Cardiac fibroblast (primary cell): Measurements from ENCODE around the gene DGLUCY.
A peak's percentile ranks its signal among the peaks of the same experiment; 100 is the strongest.
"Not testable (repeated sequence)": the region's sequence is repeated elsewhere in the genome, so short reads cannot be mapped to it uniquely, and the experiment has no call there.

Experiments
- DNase-seq, 2 donors: peaks; one replicate each; pipeline versions ENCODE4 v3.0.0 to v3.0.0-alpha.2; 2010; ENCODE audit warnings: low read depth in 2 of 2
- H3K4me3 ChIP-seq, 2 donors: replicated peaks in 1 of 2; 1 replicate in 1 of 2; 2 replicates in 1 of 2; pipeline ENCODE4 v1.5.1; 2011; ENCODE audit warnings: low read depth in 2 of 2, low read length in 2 of 2, mild to moderate bottlenecking in 2 of 2, moderate library complexity in 1 of 2
- TF ChIP-seq, protein P1 (sequence below): IDR thresholded peaks from one replicate; pipeline ENCODE4 v1.5.1; 2011; ENCODE audit warnings: low read depth, mild to moderate bottlenecking, low read length, inconsistent platforms

Gene DGLUCY

DNA sequence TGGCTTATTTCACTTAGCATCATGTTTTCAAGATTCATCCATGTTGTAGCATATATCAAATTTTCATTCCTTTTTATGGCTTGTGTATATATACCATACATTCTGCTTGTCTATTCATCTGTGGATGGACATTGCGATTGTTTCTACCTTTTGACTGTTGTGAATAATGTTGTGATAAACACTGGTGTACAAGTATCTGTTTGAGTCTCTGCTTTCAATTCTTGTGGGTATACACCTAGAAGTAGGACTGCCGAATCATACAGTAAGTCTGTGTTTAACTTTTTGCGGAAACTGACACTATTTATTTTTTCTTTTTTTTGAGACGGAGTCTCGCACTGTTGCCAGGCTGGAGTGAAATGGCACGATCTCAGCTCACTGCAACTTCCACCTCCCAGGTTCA lies 33.8 kb upstream of the DGLUCY start:
- DNase-seq = no peak
- TF ChIP-seq, protein P1, sequence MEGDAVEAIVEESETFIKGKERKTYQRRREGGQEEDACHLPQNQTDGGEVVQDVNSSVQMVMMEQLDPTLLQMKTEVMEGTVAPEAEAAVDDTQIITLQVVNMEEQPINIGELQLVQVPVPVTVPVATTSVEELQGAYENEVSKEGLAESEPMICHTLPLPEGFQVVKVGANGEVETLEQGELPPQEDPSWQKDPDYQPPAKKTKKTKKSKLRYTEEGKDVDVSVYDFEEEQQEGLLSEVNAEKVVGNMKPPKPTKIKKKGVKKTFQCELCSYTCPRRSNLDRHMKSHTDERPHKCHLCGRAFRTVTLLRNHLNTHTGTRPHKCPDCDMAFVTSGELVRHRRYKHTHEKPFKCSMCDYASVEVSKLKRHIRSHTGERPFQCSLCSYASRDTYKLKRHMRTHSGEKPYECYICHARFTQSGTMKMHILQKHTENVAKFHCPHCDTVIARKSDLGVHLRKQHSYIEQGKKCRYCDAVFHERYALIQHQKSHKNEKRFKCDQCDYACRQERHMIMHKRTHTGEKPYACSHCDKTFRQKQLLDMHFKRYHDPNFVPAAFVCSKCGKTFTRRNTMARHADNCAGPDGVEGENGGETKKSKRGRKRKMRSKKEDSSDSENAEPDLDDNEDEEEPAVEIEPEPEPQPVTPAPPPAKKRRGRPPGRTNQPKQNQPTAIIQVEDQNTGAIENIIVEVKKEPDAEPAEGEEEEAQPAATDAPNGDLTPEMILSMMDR = no peak
- no peak overlapping the region for H3K4me3 ChIP-seq

DNA sequence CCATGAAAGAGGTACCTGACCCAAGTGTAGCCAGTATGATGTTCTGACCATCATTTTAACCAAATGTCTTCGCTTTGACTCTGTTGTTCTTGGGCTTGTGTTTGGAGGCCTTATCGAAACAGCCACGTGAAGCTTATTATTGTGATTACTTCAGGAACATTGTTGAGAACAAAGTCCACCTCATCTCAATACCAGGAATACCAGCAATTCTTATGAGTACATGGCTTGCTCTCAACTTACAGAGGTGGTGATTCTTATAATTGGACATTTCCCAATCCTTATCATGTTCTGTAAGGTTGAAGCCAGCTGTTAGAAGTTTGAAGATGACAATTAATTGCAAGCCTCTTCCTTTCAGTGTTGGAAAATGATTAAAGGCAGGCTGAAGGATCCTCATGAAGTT lies 31.6 kb upstream of the DGLUCY start:
- DNase-seq = peak in 1 of 2 donors; percentile 7
- TF ChIP-seq, protein P1 = no peak
- H3K4me3 ChIP-seq = no peak overlapping the region

DNA sequence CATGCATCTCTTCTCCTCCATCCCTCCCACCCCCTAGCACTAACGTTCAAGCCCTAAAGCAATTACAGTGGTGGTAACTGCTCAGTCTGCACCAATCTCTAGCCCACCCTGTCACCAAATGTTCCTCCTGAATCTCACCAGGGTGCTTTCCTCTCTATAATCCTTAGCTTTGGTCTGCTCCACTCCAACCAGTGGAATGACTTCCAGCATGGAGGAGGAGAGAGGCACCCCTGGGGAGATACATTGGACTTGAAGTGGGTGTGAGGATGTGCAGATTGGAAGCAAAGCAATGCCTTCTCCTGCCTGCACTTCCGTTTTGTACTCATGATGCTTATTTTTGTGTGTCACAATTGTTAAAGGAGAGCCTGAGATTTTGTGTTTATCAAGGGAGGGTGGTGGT lies 29.4 kb upstream of the DGLUCY start:
- no peak for DNase-seq
- no peak overlapping the region for H3K4me3 ChIP-seq
- TF ChIP-seq, protein P1 = no peak

DNA sequence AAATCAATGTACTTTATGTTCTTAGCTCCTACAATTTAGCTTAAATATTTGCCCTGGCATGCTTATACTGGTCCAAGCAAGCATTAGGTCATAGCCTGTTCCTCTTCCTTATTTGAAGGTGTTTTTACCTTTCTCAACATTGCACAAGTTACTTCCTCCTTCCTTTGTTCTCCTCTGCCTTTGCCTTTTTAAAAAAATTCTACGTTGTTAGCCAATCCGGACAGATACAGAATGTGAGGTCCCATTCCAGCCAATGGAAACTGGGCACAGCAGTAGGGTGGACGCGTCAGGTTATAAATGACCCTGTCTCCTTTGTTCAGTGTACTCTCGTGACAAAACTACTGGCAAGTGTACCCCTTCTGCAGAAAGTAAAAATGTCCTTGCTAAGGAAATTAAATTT lies 26.4 kb upstream of the DGLUCY start:
- not testable (repeated sequence) for DNase-seq, H3K4me3 ChIP-seq

DNA sequence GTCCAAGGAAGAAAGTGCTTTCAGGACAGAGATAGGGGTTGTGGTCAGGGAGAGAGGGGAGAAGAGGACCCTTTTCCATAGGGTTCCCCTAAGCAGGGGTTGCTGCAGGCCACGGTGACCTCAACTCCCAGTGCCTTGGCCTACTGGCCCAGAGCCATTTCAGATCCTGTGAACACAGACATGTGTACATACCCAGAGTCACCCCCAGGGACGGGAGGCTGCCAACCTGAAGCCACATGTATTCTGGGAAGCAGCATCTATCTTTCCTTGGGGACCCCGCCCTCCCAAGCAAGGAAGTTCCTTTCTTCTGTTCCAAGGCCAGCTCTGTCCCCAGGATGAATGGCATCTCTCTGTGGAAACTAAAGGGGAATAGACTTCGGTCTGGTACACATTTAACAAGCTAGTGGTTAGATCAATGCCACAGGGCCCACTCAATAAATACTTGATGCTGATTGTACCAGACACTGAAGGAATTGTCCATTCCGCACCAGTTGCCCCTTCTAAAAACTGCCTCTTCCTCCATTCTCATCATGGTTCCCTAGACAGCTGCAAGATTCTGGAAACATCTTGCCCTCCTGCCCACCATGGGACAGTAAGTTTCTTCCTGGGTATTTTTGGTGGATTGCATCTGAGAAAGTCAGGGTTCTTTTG lies 25.2 kb upstream of the DGLUCY start:
- TF ChIP-seq, protein P1 = no peak
- DNase-seq = no peak
- H3K4me3 ChIP-seq = no peak overlapping the region

DNA sequence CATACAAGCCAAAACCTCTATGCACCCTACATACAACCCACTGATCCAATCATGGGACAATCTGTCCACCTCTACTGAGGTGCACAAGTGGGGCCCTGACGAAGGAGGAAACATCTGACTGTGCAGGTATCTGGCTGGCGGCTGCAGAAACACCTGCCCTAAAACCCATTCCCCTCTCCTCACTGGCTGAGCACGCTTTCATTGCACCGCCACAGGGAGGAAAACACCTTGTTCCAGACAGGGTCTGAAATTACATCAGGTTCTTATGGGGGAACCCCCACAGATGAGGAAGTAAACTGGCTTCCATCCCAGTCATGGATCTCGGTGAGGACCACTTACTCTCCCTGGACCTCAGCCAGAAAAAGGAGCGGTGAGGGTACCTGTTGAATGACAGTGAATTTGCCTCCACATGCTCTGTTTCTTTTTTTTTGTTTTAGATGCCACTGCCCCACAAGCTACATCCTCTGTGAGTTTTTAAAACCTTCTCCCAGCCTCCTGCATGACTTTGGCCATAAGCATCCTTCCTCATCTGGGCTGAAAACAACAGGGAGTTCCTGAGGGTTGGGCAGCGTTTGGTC lies 23.8 kb upstream of the DGLUCY start:
- DNase-seq = no peak
- no peak overlapping the region for H3K4me3 ChIP-seq
- TF ChIP-seq, protein P1 = no peak

DNA sequence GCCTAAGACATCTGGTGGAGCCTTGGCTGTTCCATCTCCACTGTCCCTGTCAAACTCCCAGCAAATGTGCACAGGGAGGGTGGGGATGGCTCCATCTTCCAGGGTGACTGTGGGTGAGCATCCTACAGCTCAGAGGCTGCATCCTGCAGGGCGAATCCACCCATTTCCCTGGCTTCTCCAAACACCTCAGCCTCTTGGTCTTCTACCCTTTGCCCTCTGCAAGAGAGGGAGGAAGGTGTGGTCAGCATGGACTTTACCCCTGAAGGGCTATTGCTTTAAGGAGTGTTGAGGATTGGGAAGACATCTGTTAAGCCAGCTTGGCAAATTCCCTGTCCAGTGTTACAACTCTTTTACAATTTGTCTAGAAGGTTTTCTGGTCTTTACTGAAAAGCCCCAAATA lies 23.1 kb upstream of the DGLUCY start:
- H3K4me3 ChIP-seq = no peak overlapping the region
- TF ChIP-seq, protein P1 = no peak
- DNase-seq = no peak
